GM21529 (cell line): Measurements from ENCODE around the gene C16orf89.

Experiments used
- ATAC-seq: cut with Tn5 transposase; IDR thresholded peaks from one replicate; pipeline ENCODE4 v1.9.1; 2021; ENCODE audit not compliant: unreplicated experiment

Gene C16orf89

GRCh38 chr16:5006348-5007193 lies 59.2 kb downstream of the C16orf89 start:
- ATAC-seq, result no peak

GRCh38 chr16:5005916-5006315 lies 59.8 kb downstream of the C16orf89 start:
- ATAC-seq, result no peak

- ATAC-seq, result no peak
Measured at GRCh38 chr16:5004311-5004710, 61.4 kb downstream of the C16orf89 start.

GRCh38 chr16:5003828-5004227 lies 61.9 kb downstream of the C16orf89 start:
- ATAC-seq, result no peak

GRCh38 chr16:5003211-5003610 lies 62.5 kb downstream of the C16orf89 start:
- no peak for ATAC-seq

- no peak for ATAC-seq
Measured at GRCh38 chr16:5002699-5003143, 63.0 kb downstream of the C16orf89 start.

GRCh38 chr16:5001986-5002385 lies 63.8 kb downstream of the C16orf89 start:
- ATAC-seq, result no peak

GRCh38 chr16:5001571-5001970 lies 64.2 kb downstream of the C16orf89 start:
- no peak for ATAC-seq

- ATAC-seq, result no peak
Measured at GRCh38 chr16:5000573-5001001, 65.2 kb downstream of the C16orf89 start.

- ATAC-seq, result no peak
Measured at GRCh38 chr16:4994719-4995434, 70.9 kb downstream of the C16orf89 start.
